Fibroblast of lung (primary cell): Measurements from ENCODE around the gene ZFYVE28.
"Not testable (repeated sequence)": the region's sequence is repeated elsewhere in the genome, so short reads cannot be mapped to it uniquely, and the experiment has no call there.

Source experiments
- CTCF ChIP-seq, 2 donors: IDR thresholded peaks in 1 of 2; conservative IDR thresholded peaks in 1 of 2; 1 replicate in 1 of 2; 2 replicates in 1 of 2; pipeline ENCODE4 v1.5.1; 2011 to 2012; ENCODE audit warnings: low read length in 2 of 2, control low read depth in 1 of 2, inconsistent platforms in 1 of 2, low read depth in 1 of 2, mild to moderate bottlenecking in 1 of 2
- EZH2 ChIP-seq: IDR thresholded peaks from 2 replicates; pipeline ENCODE4 v1.5.1; 2012; ENCODE audit warnings: low read length, control low read depth, mild to moderate bottlenecking; ENCODE audit errors: missing control alignments

GRCh38 chr4:2383220-2383631, 35.2 kb downstream of the ZFYVE28 start:
- TF ChIP-seq CTCF (conservative IDR thresholded peaks at IDR 0.05 in 1 of 2, IDR thresholded peaks at IDR 0.05 in 1 of 2; ENCODE audit: low read depth in 1 of 2, low read length in 2 of 2); EZH2: not testable (repeated sequence)
